Skeletal muscle cell (primary cell): ENCODE measurements around the gene MTAP.

Experiments
- DNase-seq: peaks from one replicate; pipeline ENCODE4 v3.0.0-alpha.2; 2010; ENCODE audit warnings: low read depth
- H3K4me3 ChIP-seq: 2 replicates; pipeline ENCODE4 v1.5.1; 2011; ENCODE audit warnings: low read depth, mild to moderate bottlenecking, control low read depth, low read length, moderate library complexity

MTAP gene

DNA sequence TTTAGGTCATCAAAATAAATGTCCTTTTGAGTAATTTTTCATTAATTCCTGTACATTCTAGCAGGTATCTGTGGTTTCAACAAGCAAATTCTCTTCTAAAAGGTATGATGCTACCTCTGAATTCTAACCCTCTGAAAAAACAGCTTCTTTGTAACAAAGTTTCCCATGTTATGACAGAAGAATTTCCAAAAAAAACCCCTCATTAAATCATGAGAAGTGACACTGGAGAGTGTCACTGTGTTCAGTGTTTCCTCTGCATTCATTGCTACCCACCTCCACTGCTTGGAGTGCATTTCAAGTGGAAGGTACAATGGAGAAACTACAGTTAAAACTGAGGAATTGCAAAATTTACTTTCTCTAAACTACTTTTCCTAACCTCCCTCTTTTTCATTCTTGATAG, 181.7 kb downstream of the MTAP start:
- DNase-seq, result no peak
- H3K4me3 ChIP-seq, result no peak overlapping the region

GRCh38 chr9:21985964-21986667, 183.7 kb downstream of the MTAP start:
- no peak overlapping the region for H3K4me3 ChIP-seq
- no peak for DNase-seq
